GM12873 (cell line): Measurements from ENCODE around the gene PPP1R2.

Source experiments
- CTCF ChIP-seq: IDR thresholded peaks from 2 replicates; pipeline ENCODE4 v1.5.1; 2012; ENCODE audit warnings: low read depth, mild to moderate bottlenecking, moderate library complexity, low read length, control low read depth; ENCODE audit not compliant: insufficient read depth; ENCODE audit errors: missing control alignments

Gene PPP1R2

GRCh38 chr3:195551381-195551978 lies 8.4 kb upstream of the PPP1R2 start:
- no peak for TF ChIP-seq CTCF

- no peak for TF ChIP-seq CTCF
Measured at GRCh38 chr3:195550723-195551122, 7.6 kb upstream of the PPP1R2 start.

GRCh38 chr3:195549931-195550519 lies 6.9 kb upstream of the PPP1R2 start:
- no peak for TF ChIP-seq CTCF

GRCh38 chr3:195548987-195549386 lies 5.9 kb upstream of the PPP1R2 start:
- no peak for TF ChIP-seq CTCF

GRCh38 chr3:195548501-195548900 lies 5.4 kb upstream of the PPP1R2 start:
- TF ChIP-seq CTCF, result no peak

GRCh38 chr3:195548006-195548405 lies 4.9 kb upstream of the PPP1R2 start:
- no peak for TF ChIP-seq CTCF

GRCh38 chr3:195546130-195546560 lies 3.0 kb upstream of the PPP1R2 start:
- no peak for TF ChIP-seq CTCF
